Activated naive CD4-positive, alpha-beta T cell treated with anti-CD3 and anti-CD28 coated beads for 36 hours (primary cell): ENCODE results near the gene GPANK1. TPM values are rescaled to one million over a fixed set of nuclear protein-coding genes. Genes with fewer than 3 reads are reported as not detected.

Experiments
- CTCF ChIA-PET: fragments of 350-600 bp; sonication (Branson Sonifier 250); formaldehyde crosslinking; loops from one replicate; lab custom pipeline; 2021; ENCODE audit warnings: antibody characterized with exemption; lab: Charles Lee
- DNase-seq: peaks from one replicate; pipeline ENCODE4 v3.0.0-alpha.2; 2020
- H3K27ac Mint-ChIP-seq: one replicate; pipeline ENCODE4 v1.8.0; 2021; ENCODE audit warnings: mild to moderate bottlenecking, mixed read lengths
- H3K27me3 Mint-ChIP-seq: one replicate; pipeline ENCODE4 v1.8.0; 2021; ENCODE audit warnings: low read depth, mixed read lengths
- H3K36me3 Mint-ChIP-seq: one replicate; pipeline ENCODE4 v1.8.0; 2021; ENCODE audit warnings: low read depth, mixed read lengths
- H3K4me1 Mint-ChIP-seq: one replicate; pipeline ENCODE4 v1.8.0; 2021; ENCODE audit warnings: low read depth, mixed read lengths
- H3K4me3 Mint-ChIP-seq: one replicate; pipeline ENCODE4 v1.8.0; 2021; ENCODE audit warnings: mild to moderate bottlenecking, moderate library complexity, mixed read lengths
- H3K9me3 Mint-ChIP-seq: one replicate; pipeline ENCODE4 v1.8.0; 2021; ENCODE audit warnings: mixed read lengths
- intact Hi-C: fragments of 100-400 bp; cut with micrococcal nuclease; formaldehyde crosslinking; loops from one replicate; pipeline ENCODE4 v1.15.1; 2023
- total RNA-seq, 2 experiments: library from RNA; stranded (reverse); gene quantifications; one replicate each; pipeline ENCODE4 v1.2.3, GENCODE V29; 2021

The GPANK1 gene
- total RNA-seq, 2 experiments from 2014 or later = 31.2 to 32.4 TPM

DNA sequence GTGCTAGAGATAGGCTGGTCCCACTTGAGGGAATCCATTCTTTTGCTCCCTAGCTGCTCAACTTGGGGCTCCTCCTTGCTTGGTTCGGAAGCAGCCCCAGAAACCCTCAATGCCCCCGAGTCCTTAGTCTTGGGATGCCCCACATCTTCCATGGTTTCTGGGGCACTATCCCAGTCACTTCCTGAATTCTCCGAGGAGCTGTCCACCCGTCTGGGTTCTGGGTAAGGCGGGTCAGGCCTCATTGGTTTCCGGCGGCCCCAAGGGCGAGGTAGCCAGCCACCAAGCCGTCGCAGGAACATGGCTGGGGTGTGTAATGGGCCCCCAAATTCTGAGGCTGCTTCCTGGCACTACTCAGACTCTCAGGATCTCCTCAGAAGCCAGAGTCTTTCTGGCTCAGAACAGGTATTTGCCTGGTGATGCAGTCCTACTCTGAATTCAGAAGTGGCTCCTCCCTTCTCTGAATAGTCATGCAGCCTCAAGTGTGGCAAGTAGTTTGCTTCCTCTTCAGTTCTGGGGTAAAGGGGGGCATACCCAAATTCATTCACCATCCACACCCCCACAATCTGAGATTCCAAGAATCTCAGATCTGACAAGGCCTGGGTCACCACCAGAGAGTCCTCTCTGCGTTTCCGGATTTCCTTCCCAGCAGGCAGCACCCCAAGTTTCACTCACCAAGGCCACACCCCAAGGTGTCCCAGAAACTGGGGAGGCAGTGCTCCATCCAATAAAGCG is 5.0 kb downstream of the GPANK1 start:
- Mint-ChIP-seq H3K4me3 (peak overlapping the region; percentile 91), H3K27ac (peak overlapping the region; percentile 94), H3K4me1 (peaks cover 71% of the 10 kb centered on the region), H3K36me3 (peaks cover 50% of the 10 kb centered on the region), H3K27me3 (no peaks in the 10 kb centered on the region), H3K9me3 (no peaks in the 10 kb centered on the region)
- CTCF ChIA-PET = interaction anchor here (0.6 kb wide), 1 partner anchor 131 kb away, joined by 3 read pairs; no protein-coding TSS in a partner anchor
- intact Hi-C loops = loop anchor here (1.0 to 10.0 kb wide), 3 partner anchors 8 to 1185 kb away; partner anchors contain the start of genes BAG6, MICA and PSMB8
- peak; percentile 59 for DNase-seq

DNA sequence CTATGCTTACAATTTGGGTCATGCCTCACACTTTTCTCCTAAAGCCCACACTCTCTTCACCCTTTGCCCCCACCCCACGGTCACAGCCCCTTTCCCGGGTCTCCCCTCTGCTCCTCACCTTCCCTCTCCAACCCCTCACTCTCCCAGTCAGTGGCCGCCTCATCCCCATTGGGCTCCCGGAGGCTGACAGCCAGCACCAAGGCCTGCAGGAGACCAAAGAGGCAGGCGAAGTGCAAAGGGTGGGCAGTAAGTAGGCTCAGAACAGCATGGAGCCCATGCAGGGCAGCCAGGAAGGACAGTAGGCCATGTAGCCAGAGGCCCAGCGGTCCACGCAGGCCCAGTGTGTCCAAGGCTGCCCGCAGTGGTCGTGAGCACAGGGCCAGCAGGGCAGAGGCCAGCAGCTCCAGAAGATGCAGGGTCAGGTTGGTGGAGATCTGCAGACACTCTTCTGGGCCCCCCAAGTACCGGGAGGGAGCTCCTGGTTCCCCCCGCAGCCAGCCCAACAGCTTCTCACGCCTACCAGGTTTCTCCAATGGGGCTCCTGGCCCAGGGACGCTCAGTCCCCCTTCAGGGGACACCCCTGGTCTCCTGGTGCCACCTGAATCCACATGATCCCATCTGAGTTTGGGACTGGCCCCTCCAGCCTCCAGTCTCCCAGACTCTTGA is 5.7 kb downstream of the GPANK1 start:
- no peaks in the 10 kb centered on the region for H3K27me3 Mint-ChIP-seq
- peak overlapping the region; percentile 91 for H3K4me3 Mint-ChIP-seq
- CTCF ChIA-PET = interaction anchor here (0.6 kb wide), 2 partner anchors 132 to 231 kb away, joined by 3 read pairs; no protein-coding TSS in a partner anchor
- no peaks in the 10 kb centered on the region for H3K9me3 Mint-ChIP-seq
- no peak for DNase-seq
- intact Hi-C loops = no loop called here
- H3K27ac Mint-ChIP-seq = peak overlapping the region; percentile 94
- peaks cover 43% of the 10 kb centered on the region for H3K36me3 Mint-ChIP-seq
- H3K4me1 Mint-ChIP-seq = peaks cover 64% of the 10 kb centered on the region

DNA sequence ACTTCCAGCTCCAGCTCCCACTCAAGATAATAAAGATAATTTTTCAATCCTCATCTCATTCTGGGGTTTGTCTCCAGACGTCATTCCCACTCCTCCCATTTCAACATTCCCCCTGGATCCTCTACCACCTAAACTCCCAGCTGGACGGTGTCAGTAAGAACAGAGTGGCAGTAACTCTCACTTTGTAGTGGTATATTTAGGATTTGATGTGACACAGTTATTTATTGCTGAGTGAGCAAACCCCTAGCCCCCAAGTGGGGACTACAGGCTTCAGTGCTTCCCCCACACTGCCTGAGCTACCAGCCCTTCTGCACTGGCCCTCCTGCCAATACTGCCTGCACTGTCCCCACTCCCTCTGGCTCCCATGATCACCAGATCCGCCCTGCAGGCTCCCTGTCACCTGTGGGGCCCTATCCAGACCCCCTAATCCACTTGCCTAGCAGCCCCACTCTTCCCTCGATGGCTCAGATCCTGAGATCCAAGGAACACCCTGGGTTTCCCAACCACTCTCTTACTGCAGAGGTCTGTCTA is 6.6 kb downstream of the GPANK1 start:
- intact Hi-C loops = no loop called here
- peak overlapping the region; percentile 67 for H3K27ac Mint-ChIP-seq
- H3K36me3 Mint-ChIP-seq = peaks cover 34% of the 10 kb centered on the region
- peaks cover 60% of the 10 kb centered on the region for H3K4me1 Mint-ChIP-seq
- H3K4me3 Mint-ChIP-seq = no peak overlapping the region
- H3K27me3 Mint-ChIP-seq = no peaks in the 10 kb centered on the region
- CTCF ChIA-PET = interaction anchor here (1.0 kb wide), 1 partner anchor 169 kb away, joined by 3 read pairs; the partner anchor contains the start of gene HSPA1B
- DNase-seq = no peak
- no peaks in the 10 kb centered on the region for H3K9me3 Mint-ChIP-seq

GRCh38 chr6:31657406-31658157 is 7.2 kb downstream of the GPANK1 start:
- peaks cover 32% of the 10 kb centered on the region for H3K36me3 Mint-ChIP-seq
- peak; percentile 56 for DNase-seq

GRCh38 chr6:31655349-31656237 is 9.2 kb downstream of the GPANK1 start, which contains the start of gene APOM:
Gene APOM, plus strand, starts transcription at chr6:31655894. Its CDS starts 73 bp downstream, at chr6:31655967.
- CTCF ChIA-PET = interaction anchor here (0.5 kb wide), 1 partner anchor 38 kb away, joined by 3 read pairs; no protein-coding TSS in a partner anchor
- DNase-seq = no peak
- Mint-ChIP-seq H3K36me3 (peaks cover 19% of the 10 kb centered on the region), H3K9me3 (no peaks in the 10 kb centered on the region), H3K27me3 (no peaks in the 10 kb centered on the region), H3K27ac (peak within 1 kb of the TSS; percentile 34), H3K4me1 (peaks cover 52% of the 10 kb centered on the region), H3K4me3 (no peak within 1 kb of the TSS)
- intact Hi-C loops = no loop called here

More at GRCh38 chr6:31657406-31658157, 7.2 kb downstream of the GPANK1 start:
- CTCF ChIA-PET = interaction anchor here (1.0 kb wide), 1 partner anchor 170 kb away, joined by 3 read pairs; the partner anchor contains the start of gene HSPA1B
- H3K4me3 Mint-ChIP-seq = no peak overlapping the region
- no peaks in the 10 kb centered on the region for H3K27me3 Mint-ChIP-seq
- intact Hi-C loops = no loop called here
- H3K27ac Mint-ChIP-seq = peak overlapping the region; percentile 67
- H3K9me3 Mint-ChIP-seq = no peaks in the 10 kb centered on the region
- H3K4me1 Mint-ChIP-seq = peaks cover 55% of the 10 kb centered on the region

DNA sequence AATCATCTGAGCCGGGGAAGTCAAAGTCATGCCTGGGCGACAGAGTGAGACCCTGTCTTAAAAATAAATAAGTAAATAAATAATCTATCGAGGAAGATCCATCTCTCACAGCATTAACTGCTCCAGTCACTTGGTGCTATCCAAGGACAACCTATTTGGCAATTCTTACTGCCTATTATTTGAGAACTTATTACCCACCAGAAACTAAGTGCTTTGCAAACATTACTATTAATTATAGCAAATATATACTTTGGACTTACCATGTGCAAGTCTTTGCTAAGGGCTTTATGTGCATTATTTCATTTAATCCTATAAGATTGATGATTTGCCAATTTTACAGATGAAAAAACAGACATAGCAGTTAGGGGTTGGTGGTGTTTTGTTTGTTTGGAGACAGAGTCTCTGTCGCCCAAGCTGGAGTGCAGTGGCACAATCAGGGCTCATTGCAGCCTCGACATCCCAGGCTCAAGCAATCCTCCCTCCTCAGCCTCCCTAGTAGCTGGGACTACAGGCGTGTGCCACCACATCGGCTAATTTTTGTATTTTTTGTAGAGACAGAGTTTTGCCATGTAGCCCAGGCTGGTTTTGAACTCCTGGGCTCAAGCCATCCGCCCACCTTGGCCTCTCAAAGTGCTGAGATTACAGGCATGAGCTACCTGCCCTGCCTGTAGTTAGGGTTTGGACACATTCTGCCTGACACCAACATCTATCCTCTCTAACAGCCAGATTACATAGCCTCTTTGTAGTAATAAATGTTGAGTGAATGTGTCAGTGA is 10.0 kb downstream of the GPANK1 start:
- DNase-seq = no peak
- H3K27me3 Mint-ChIP-seq = no peaks in the 10 kb centered on the region
- intact Hi-C loops = no loop called here
- H3K4me1 Mint-ChIP-seq = peaks cover 54% of the 10 kb centered on the region
- no peak overlapping the region for H3K4me3 Mint-ChIP-seq
- CTCF ChIA-PET = interaction anchor here (0.8 to 1.7 kb wide), 3 partner anchors 109 to 163 kb away, joined by 3 to 5 read pairs (median 4); partner anchors contain the start of gene ATP6V1G2
- H3K9me3 Mint-ChIP-seq = no peaks in the 10 kb centered on the region
- peak overlapping the region; percentile 16 for H3K27ac Mint-ChIP-seq
- peaks cover 13% of the 10 kb centered on the region for H3K36me3 Mint-ChIP-seq

DNA sequence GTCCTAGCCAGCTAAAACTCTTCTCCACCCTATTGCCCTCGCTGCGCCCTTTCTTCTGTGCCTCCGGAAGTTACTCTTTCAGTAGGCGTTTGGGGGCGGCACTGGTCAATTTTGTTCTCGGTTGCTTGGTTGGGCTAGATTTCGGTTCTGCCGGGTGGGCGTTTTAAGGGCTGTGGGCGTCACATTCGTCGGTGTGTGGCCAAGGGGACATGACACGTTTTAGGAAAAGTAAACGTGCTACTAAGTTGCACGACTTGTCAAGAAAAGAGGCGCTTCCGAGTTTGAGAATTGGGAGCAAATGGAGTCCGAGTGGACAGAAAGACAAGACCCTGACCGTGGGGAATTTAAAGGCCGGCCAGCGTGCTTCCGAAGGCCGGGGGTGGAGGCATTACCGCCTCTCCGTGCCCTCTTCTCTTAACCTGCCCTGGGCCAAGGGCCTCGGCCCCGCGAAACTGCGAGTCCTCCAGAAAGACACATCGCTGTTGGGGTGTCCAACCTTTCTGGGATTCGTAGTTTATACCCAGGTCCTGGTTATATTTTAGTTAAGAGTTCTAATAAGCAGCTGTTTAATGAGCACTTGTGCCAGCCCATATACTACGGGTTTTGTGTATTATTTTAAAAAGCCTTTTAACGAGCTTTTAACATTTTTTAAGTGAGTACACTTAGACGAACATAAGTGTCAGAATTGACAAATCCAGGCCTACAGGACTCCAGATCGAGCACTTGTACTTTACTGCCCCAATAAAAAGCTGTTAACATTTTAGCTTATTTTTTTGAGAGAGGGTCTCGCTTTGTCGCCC is 11.7 kb downstream of the GPANK1 start:
- CTCF ChIA-PET = interaction anchor here (0.6 to 2.4 kb wide), 7 partner anchors 11 to 179 kb away, joined by 3 to 7 read pairs (median 4); partner anchors contain the start of genes ATP6V1G2 and GPANK1

DNA sequence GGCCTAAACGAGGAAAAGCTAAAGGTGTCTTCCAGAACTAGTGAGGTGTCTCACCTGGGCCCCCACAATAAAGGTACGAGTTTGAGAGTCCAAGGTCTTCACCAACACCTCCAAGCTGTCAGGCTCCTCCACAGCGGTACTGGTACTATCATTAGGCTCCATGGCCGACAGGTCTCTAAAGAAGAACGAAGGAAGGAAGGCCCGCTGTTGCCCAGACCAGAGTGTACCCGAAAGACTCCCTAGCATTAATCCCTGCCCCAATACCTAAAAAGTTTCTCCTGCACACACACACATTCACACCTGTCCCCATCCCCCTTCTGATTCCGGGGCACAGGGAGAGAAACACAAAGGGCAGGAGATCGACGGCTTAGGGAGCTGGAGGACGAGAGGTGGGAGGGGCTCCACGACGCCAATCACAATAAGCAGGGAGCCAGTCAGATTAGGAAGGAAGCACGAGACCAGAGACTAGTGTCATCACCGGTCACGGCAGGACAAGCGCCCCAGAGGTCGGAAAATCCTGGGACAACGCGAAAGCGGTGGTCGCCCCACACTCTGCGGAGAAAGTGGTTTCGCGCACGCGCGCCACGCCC is 13.1 kb downstream of the GPANK1 start:
- H3K9me3 Mint-ChIP-seq = no peaks in the 10 kb centered on the region
- CTCF ChIA-PET = interaction anchor here (1.2 to 2.4 kb wide), 4 partner anchors 12 to 180 kb away, joined by 3 to 7 read pairs (median 6); no protein-coding TSS in a partner anchor
- no peaks in the 10 kb centered on the region for H3K27me3 Mint-ChIP-seq
- DNase-seq = peak; percentile 78
- peaks cover 37% of the 10 kb centered on the region for H3K4me1 Mint-ChIP-seq
- intact Hi-C loops = loop anchor here (1.0 to 2.0 kb wide), 9 partner anchors 9 to 212 kb away; partner anchors contain the start of genes ABHD16A, C6orf47, DDX39B and NFKBIL1
- peak overlapping the region; percentile 98 for H3K27ac Mint-ChIP-seq
- peaks cover 20% of the 10 kb centered on the region for H3K36me3 Mint-ChIP-seq
- peak overlapping the region; percentile 96 for H3K4me3 Mint-ChIP-seq

More for the DNA sequence above, 11.7 kb downstream of the GPANK1 start:
- Mint-ChIP-seq H3K4me1 (peaks cover 44% of the 10 kb centered on the region), H3K27me3 (no peaks in the 10 kb centered on the region), H3K36me3 (peaks cover 19% of the 10 kb centered on the region), H3K9me3 (no peaks in the 10 kb centered on the region), H3K27ac (peak overlapping the region; percentile 98), H3K4me3 (peak overlapping the region; percentile 96)
- intact Hi-C loops = loop anchor here (1.0 to 2.0 kb wide), 9 partner anchors 7 to 210 kb away; partner anchors contain the start of genes ABHD16A, C6orf47, DDX39B and NFKBIL1
- DNase-seq = peak; percentile 92

GRCh38 chr6:31645325-31645724 is 19.5 kb downstream of the GPANK1 start:
- no peak overlapping the region for H3K27ac Mint-ChIP-seq
- no peak overlapping the region for H3K4me3 Mint-ChIP-seq
- no peak for DNase-seq
- H3K27me3 Mint-ChIP-seq = no peaks in the 10 kb centered on the region
- no peaks in the 10 kb centered on the region for H3K9me3 Mint-ChIP-seq
- H3K36me3 Mint-ChIP-seq = peaks cover 32% of the 10 kb centered on the region
- peaks cover 11% of the 10 kb centered on the region for H3K4me1 Mint-ChIP-seq
- intact Hi-C loops = no loop called here
- CTCF ChIA-PET = no interaction called here
